OCI-LY7 (cell line): ENCODE data around the gene SNPH. TPM values are rescaled to one million over a fixed set of nuclear protein-coding genes. Genes with fewer than 3 reads are reported as not detected.
A peak's percentile ranks its signal among the peaks of the same experiment; 100 is the strongest.

ENCODE experiments used
- BruUV-seq: library from RNA; stranded (reverse); fragments of 400-500 nt; replicated peaks from 2 replicates; lab custom pipeline; 2021; lab: Mats Ljungman, UMichigan
- CTCF ChIA-PET: fragments of 300-600 bp; sonication (Branson Sonifier 250); formaldehyde crosslinking; loops from one replicate; lab custom pipeline; 2022; ENCODE audit warnings: antibody characterized with exemption; ENCODE audit not compliant: unreplicated experiment; lab: Charles Lee
- POLR2A ChIA-PET: fragments of 300-600 bp; sonication (Branson Sonifier 250); formaldehyde crosslinking; loops from one replicate; lab custom pipeline; 2022; ENCODE audit warnings: antibody characterized with exemption; lab: Charles Lee
- DNase-seq: peaks from one replicate; pipeline ENCODE4 v3.0.0-alpha.2; 2015; ENCODE audit warnings: low spot score
- H2AFZ ChIP-seq: fragments of 200-600 bp; sonication (generic), shearing (Covaris generic); 2 replicates; pipeline ENCODE4 v1.6.1; 2014; ENCODE audit warnings: mild to moderate bottlenecking, antibody characterized with exemption, low read length, moderate library complexity
- H3K27ac ChIP-seq: fragments of 200-600 bp; sonication (generic); 2 replicates; pipeline ENCODE4 v1.5.1; 2014; ENCODE audit warnings: mixed run types, low read depth, mild to moderate bottlenecking, moderate library complexity, low read length, inconsistent platforms; ENCODE audit not compliant: poor library complexity, severe bottlenecking
- H3K36me3 ChIP-seq: fragments of 200-600 bp; sonication (generic); 2 replicates; pipeline ENCODE4 v1.6.1; 2014; ENCODE audit warnings: mild to moderate bottlenecking, antibody characterized with exemption, low read length, moderate library complexity, mixed read lengths; ENCODE audit not compliant: insufficient read depth
- H3K4me1 ChIP-seq: fragments of 200-600 bp; sonication (generic); 2 replicates; pipeline ENCODE4 v1.5.1; 2014; ENCODE audit warnings: mild to moderate bottlenecking, low read length; ENCODE audit not compliant: insufficient read depth, poor library complexity, severe bottlenecking
- H3K4me2 ChIP-seq: fragments of 200-600 bp; sonication (generic); 2 replicates; pipeline ENCODE4 v1.6.1; 2014; ENCODE audit warnings: mild to moderate bottlenecking, low read length
- H3K4me3 ChIP-seq: fragments of 200-600 bp; sonication (generic); 2 replicates; pipeline ENCODE4 v1.5.1; 2014; ENCODE audit warnings: mild to moderate bottlenecking, low read depth, low read length; ENCODE audit not compliant: poor library complexity, severe bottlenecking
- H3K79me2 ChIP-seq: fragments of 200-600 bp; sonication (generic); 2 replicates; pipeline ENCODE4 v1.6.1; 2016; ENCODE audit warnings: low read depth, mild to moderate bottlenecking, low read length, moderate library complexity, mixed read lengths; ENCODE audit not compliant: insufficient read depth
- H3K9me2 ChIP-seq: fragments of 200-600 bp; sonication (generic); 2 replicates; pipeline ENCODE4 v1.6.1; 2016; ENCODE audit warnings: mild to moderate bottlenecking, low read length, mixed read lengths; ENCODE audit not compliant: insufficient read depth
- H3K9me3 ChIP-seq: fragments of 200-600 bp; sonication (generic); 2 replicates; pipeline ENCODE4 v1.6.1; 2014; ENCODE audit warnings: mild to moderate bottlenecking, mixed run types, low read length, mixed read lengths
- H4K20me1 ChIP-seq: fragments of 200-600 bp; sonication (generic); 2 replicates; pipeline ENCODE4 v1.6.1; 2014; ENCODE audit warnings: mild to moderate bottlenecking, antibody characterized with exemption, low read length, moderate library complexity, mixed read lengths; ENCODE audit not compliant: insufficient read depth
- EZH2phosphoT487 ChIP-seq: fragments of 200-600 bp; sonication (generic); IDR thresholded peaks from 2 replicates; pipeline ENCODE4 v1.6.1; 2018; ENCODE audit warnings: low read depth, borderline replicate concordance, mild to moderate bottlenecking, mixed run types, antibody characterized with exemption, low read length, moderate library complexity, mixed read lengths
- intact Hi-C: fragments of 100-400 bp; cut with micrococcal nuclease; formaldehyde crosslinking; loops from one replicate; pipeline ENCODE4 v1.10.0; 2022; ENCODE audit not compliant: unreplicated experiment
- total RNA-seq, 2 experiments: library from RNA; depleted of rRNA in 1 of 2; stranded (reverse); fragments of >200 nt in 1 of 2; shearing (Covaris generic) in 1 of 2; gene quantifications; 2 replicates each; pipeline ENCODE4 v1.2.3, GENCODE V29; 2014 to 2022
- TF ChIP-seq, protein P1 (sequence below): fragments of 200-600 bp; sonication (generic); conservative IDR thresholded peaks from 2 replicates; pipeline ENCODE4 v1.5.1; 2014; ENCODE audit warnings: mild to moderate bottlenecking, antibody characterized with exemption, low read length, moderate library complexity, mixed read lengths

SNPH gene
- total RNA-seq, 2 experiments from 2014 or later: not detected

DNA sequence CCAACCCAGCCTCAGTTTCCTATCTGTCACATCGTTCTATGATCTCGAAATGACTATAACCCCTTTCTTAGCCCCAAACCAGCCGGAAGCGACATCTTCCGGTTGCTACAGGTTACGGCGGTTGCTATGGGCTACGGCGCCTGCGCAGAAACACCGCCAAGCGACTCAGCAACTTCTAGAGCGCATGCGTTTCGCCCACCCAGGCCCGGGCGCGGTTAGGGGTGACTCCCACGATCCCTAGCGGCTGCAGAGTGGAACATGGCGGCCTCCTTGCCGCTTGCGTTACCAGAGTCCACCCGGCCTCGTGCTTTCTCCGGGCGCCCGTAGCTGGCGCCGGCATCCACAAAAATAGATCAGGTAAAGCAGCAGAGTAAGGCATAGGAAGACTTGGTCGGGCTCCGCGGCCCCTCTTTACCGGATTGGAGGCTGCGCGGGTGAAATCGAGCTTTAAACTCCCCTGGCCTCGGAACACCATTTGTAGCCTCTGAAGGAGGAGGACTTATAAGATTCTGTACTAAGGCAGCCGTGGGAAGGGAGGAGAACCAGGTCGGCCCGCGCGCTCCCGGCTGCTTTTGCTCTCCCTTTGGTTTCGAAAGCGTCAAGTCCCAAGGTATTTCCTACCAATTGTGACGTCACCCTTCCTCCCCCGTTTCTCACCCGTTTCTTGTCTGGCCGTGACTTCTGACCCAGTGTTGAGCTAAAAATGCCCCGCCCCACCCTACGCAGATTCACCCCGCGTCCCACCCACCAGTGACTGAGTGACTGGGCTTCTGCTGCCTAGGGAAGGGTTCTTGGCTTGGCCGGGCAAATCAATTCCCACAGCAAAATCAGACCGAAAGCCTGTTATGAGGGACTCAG lies 59.3 kb downstream of the SNPH start:
- TSS peak; percentile 76 for BruUV-seq
- peaks cover 15% of the 10 kb centered on the region for H4K20me1 ChIP-seq
- H2AFZ ChIP-seq: peak overlapping the region; percentile 86
- ChIA-PET CTCF (no interaction called here), POLR2A (interaction anchor here (0.6 to 1.0 kb wide), 3 partner anchors 9 to 36 kb away, joined by 3 to 4 read pairs (median 3); no protein-coding TSS in a partner anchor)
- TF ChIP-seq EZH2phosphoT487: no peak
- TF ChIP-seq, protein P1, sequence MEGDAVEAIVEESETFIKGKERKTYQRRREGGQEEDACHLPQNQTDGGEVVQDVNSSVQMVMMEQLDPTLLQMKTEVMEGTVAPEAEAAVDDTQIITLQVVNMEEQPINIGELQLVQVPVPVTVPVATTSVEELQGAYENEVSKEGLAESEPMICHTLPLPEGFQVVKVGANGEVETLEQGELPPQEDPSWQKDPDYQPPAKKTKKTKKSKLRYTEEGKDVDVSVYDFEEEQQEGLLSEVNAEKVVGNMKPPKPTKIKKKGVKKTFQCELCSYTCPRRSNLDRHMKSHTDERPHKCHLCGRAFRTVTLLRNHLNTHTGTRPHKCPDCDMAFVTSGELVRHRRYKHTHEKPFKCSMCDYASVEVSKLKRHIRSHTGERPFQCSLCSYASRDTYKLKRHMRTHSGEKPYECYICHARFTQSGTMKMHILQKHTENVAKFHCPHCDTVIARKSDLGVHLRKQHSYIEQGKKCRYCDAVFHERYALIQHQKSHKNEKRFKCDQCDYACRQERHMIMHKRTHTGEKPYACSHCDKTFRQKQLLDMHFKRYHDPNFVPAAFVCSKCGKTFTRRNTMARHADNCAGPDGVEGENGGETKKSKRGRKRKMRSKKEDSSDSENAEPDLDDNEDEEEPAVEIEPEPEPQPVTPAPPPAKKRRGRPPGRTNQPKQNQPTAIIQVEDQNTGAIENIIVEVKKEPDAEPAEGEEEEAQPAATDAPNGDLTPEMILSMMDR: no peak
- intact Hi-C loops: loop anchor here (2.0 kb wide), 1 partner anchor 67 kb away; the partner anchor contains the start of gene FKBP1A
- H3K4me1 ChIP-seq: peaks cover 46% of the 10 kb centered on the region
- H3K79me2 ChIP-seq: peaks cover 40% of the 10 kb centered on the region
- H3K4me2 ChIP-seq: peak overlapping the region; percentile 94
- no peaks in the 10 kb centered on the region for H3K9me3 ChIP-seq
- peak; percentile 98 for DNase-seq
- peak overlapping the region; percentile 82 for H3K4me3 ChIP-seq
- no peaks in the 10 kb centered on the region for H3K9me2 ChIP-seq
- peak overlapping the region; percentile 60 for H3K27ac ChIP-seq
- no peaks in the 10 kb centered on the region for H3K36me3 ChIP-seq

DNA sequence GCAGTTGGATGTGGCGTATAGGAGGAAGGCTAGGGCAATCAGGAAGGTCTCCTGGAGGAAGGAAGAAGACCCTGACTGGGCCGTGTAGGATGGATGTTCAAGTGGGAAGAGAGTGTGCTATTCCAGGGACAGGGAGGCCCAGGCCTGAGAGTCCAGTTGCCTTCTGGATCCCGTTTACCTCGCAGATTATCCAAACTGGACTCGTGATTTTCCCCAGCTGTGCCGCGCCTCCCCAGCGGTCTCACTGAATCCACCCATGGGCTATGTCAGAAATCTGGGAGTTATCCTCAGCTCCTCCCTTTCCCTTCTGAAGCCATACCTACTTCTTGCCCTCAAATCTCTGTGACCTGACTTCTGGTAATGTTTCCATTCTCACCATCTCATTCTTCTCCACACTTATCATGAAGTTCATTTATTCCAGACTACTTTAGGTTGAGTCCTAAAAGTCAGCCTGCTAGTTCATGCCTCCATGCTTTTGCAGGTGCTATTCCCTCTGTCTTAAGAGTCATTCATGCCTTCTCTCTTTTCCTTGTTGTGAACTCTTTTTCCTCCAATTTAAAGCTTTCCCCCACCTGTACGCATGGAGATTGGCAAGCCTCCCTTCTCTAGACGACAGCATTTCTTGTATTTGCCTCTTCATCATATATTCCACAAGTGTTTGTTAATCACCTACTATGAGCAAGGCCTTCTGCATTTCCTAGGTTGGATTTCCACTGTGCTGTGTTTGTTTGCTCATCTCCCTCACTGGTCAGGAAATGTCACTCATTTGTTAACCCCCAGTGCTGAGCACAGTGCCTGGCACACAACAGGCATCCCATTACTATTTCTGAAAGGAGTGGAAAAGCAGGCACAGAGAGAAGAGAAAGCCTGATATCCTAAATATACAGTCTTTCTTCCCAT lies 60.2 kb downstream of the SNPH start:
- CTCF ChIA-PET: interaction anchor here (0.6 kb wide), 1 partner anchor 14 kb away, joined by 3 read pairs; no protein-coding TSS in a partner anchor
- peak overlapping the region; percentile 94 for H3K4me2 ChIP-seq
- TF ChIP-seq, protein P1: no peak
- TF ChIP-seq EZH2phosphoT487: no peak
- peak overlapping the region; percentile 86; the same call in 1 of the 2 replicates for H2AFZ ChIP-seq
- no peak for DNase-seq
- no peaks in the 10 kb centered on the region for H3K9me2 ChIP-seq
- H3K4me1 ChIP-seq: peaks cover 47% of the 10 kb centered on the region
- H3K36me3 ChIP-seq: peaks cover 6% of the 10 kb centered on the region; the same call in 1 of the 2 replicates
- H4K20me1 ChIP-seq: peaks cover 15% of the 10 kb centered on the region
- intact Hi-C loops: no loop called here
- POLR2A ChIA-PET: interaction anchor here (0.6 to 1.2 kb wide), 5 partner anchors 8 to 1775 kb away, joined by 3 to 6 read pairs (median 3); no protein-coding TSS in a partner anchor
- BruUV-seq: no TSS peak
- peak overlapping the region; percentile 82 for H3K4me3 ChIP-seq
- no peaks in the 10 kb centered on the region for H3K9me3 ChIP-seq
- peak overlapping the region; percentile 60 for H3K27ac ChIP-seq
- peaks cover 40% of the 10 kb centered on the region for H3K79me2 ChIP-seq
